SH-SY5Y (cell line): ENCODE results near the gene STARD9.

Experiments
- GATA2 ChIP-seq: IDR thresholded peaks from 2 replicates; pipeline ENCODE4 v1.6.1; 2011; ENCODE audit warnings: mild to moderate bottlenecking, low read depth, low read length
- GATA3 ChIP-seq: IDR thresholded peaks from 2 replicates; pipeline ENCODE4 v1.6.1; 2011; ENCODE audit warnings: low read depth, mild to moderate bottlenecking, low read length, moderate library complexity

DNA sequence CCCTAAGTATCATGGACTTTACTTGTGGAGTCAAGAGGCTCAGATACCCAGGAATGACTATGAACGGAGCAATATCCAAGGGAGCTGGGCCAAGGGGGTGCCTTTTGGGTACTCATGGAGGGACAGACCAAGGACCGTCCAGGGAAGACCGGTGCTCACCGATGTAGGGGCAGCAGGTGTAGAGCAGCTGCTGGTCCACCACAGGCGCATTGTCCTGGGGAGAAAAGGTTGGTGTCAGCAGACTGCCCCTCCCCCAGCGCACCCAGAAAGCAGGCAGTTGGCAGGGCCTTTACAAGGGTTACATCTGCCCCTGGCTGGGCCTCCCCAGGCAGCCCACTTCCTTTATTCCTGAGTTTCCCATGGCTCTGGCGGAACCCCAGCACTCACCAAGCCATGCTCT is 154.0 kb downstream of the STARD9 start:
- TF ChIP-seq GATA2, result no peak
- TF ChIP-seq GATA3, result no peak
